Tibial nerve (tissue), 4 donors: ENCODE measurements around the gene NSD2. TPM values are rescaled to one million over a fixed set of nuclear protein-coding genes. Genes with fewer than 3 reads are reported as not detected.

Experiments used
- DNase-seq, 2 donors: peaks; one replicate each; pipeline ENCODE4 v3.0.0-alpha.2; 2019; ENCODE audit warnings: low spot score in 2 of 2
- H3K27ac ChIP-seq, 4 donors: fragments of 200-600 bp; sonication (generic) in 3 of 4; one replicate each; pipeline ENCODE4 v1.5.1; 2017 to 2019; ENCODE audit warnings: mild to moderate bottlenecking in 1 of 4
- H3K27me3 ChIP-seq, 2 donors: fragments of 200-600 bp; sonication (generic) in 1 of 2; one replicate each; pipeline versions ENCODE4 v1.5.1 to v1.6.0; 2017 to 2019
- H3K36me3 ChIP-seq, 3 donors: fragments of 200-600 bp; sonication (generic); one replicate each; pipeline ENCODE4 v1.5.1; 2018 to 2019
- H3K4me1 ChIP-seq, 4 donors: fragments of 200-600 bp; sonication (generic) in 3 of 4; one replicate each; pipeline ENCODE4 v1.5.1; 2017 to 2019
- H3K4me3 ChIP-seq, 4 donors: fragments of 200-600 bp; sonication (generic) in 3 of 4; one replicate each; pipeline ENCODE4 v1.5.1; 2017 to 2019; ENCODE audit warnings: mild to moderate bottlenecking in 1 of 4, moderate library complexity in 1 of 4
- H3K9me3 ChIP-seq, 4 donors: fragments of 200-600 bp; sonication (generic) in 3 of 4; one replicate each; pipeline ENCODE4 v1.5.1; 2017 to 2019
- EP300 ChIP-seq, 2 donors: sonication (generic); formaldehyde crosslinking; IDR thresholded peaks; one replicate each; pipeline ENCODE4 v1.6.1; 2017; ENCODE audit warnings: antibody characterized with exemption in 2 of 2, mild to moderate bottlenecking in 1 of 2
- POLR2A ChIP-seq, 2 donors: fragments of 450-650 bp; IDR thresholded peaks; one replicate each; pipeline ENCODE4 v1.6.1; 2017; ENCODE audit warnings: antibody characterized with exemption in 2 of 2, mild to moderate bottlenecking in 2 of 2, moderate library complexity in 2 of 2
- WGBS, 2 donors: methylation state at CpG; one replicate each; pipeline ENCODE4 v1.1.5; 2018; 5-methylcytosine and 5-hydroxymethylcytosine counted together
- total RNA-seq, 4 donors: library from RNA; depleted of rRNA; stranded (reverse); fragments of >200 nt; gene quantifications; one replicate each; pipeline ENCODE4 v1.1.0, GENCODE V29; 2016
- TF ChIP-seq, protein P1 (sequence below), 5 experiments: fragments of 200-600 bp in 3 of 5; fragments of 450-650 bp in 2 of 5; sonication (generic) in 3 of 5; IDR thresholded peaks; one replicate each; pipeline ENCODE4 v1.5.1; 2016 to 2019; ENCODE audit warnings: antibody characterized with exemption in 5 of 5, mild to moderate bottlenecking in 3 of 5, moderate library complexity in 2 of 5

The NSD2 gene
- total RNA-seq, 4 donors from 2014 or later, result 27.2 to 45.6 (median 32.2) TPM

GRCh38 chr4:1836650-1837049 lies 34.5 kb upstream of the NSD2 start:
- WGBS, 2 donors, result 91 to 96% methylated on average over 6 to 7 of the region's 7 CpGs
- Histone ChIP-seq H3K9me3 (no peaks in the 10 kb centered on the region), H3K27me3 (no peaks in the 10 kb centered on the region), H3K36me3 (peaks cover 3 to 96% (median 34%) of the 10 kb centered on the region in 3 donors), H3K27ac (no peak overlapping the region), H3K4me1 (peaks cover 0 to 7% (median 2%) of the 10 kb centered on the region in 4 donors), H3K4me3 (no peak overlapping the region)
- TF ChIP-seq EP300 (IDR thresholded peaks at IDR 0.05) (no peak), POLR2A (IDR thresholded peaks at IDR 0.05) (no peak)
- TF ChIP-seq, protein P1, sequence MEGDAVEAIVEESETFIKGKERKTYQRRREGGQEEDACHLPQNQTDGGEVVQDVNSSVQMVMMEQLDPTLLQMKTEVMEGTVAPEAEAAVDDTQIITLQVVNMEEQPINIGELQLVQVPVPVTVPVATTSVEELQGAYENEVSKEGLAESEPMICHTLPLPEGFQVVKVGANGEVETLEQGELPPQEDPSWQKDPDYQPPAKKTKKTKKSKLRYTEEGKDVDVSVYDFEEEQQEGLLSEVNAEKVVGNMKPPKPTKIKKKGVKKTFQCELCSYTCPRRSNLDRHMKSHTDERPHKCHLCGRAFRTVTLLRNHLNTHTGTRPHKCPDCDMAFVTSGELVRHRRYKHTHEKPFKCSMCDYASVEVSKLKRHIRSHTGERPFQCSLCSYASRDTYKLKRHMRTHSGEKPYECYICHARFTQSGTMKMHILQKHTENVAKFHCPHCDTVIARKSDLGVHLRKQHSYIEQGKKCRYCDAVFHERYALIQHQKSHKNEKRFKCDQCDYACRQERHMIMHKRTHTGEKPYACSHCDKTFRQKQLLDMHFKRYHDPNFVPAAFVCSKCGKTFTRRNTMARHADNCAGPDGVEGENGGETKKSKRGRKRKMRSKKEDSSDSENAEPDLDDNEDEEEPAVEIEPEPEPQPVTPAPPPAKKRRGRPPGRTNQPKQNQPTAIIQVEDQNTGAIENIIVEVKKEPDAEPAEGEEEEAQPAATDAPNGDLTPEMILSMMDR (IDR thresholded peaks at IDR 0.05), result no peak
- no peak for DNase-seq

- no peak overlapping the region for H3K4me3 ChIP-seq
- TF ChIP-seq, protein P1 (IDR thresholded peaks at IDR 0.05), result no peak
- TF ChIP-seq EP300 (IDR thresholded peaks at IDR 0.05), result no peak
- TF ChIP-seq POLR2A (IDR thresholded peaks at IDR 0.05), result no peak
- H3K27ac ChIP-seq, result no peak overlapping the region
- peaks cover 3 to 92% (median 31%) of the 10 kb centered on the region in 3 donors for H3K36me3 ChIP-seq
- DNase-seq, result no peak
- no peaks in the 10 kb centered on the region for H3K27me3 ChIP-seq
- no peaks in the 10 kb centered on the region for H3K9me3 ChIP-seq
- peaks cover 0 to 11% (median 4%) of the 10 kb centered on the region in 4 donors for H3K4me1 ChIP-seq
- 92% methylated on average over 10 of the region's 10 CpGs for WGBS, 2 donors
Observed at GRCh38 chr4:1837069-1837468, 34.1 kb upstream of the NSD2 start.

DNA sequence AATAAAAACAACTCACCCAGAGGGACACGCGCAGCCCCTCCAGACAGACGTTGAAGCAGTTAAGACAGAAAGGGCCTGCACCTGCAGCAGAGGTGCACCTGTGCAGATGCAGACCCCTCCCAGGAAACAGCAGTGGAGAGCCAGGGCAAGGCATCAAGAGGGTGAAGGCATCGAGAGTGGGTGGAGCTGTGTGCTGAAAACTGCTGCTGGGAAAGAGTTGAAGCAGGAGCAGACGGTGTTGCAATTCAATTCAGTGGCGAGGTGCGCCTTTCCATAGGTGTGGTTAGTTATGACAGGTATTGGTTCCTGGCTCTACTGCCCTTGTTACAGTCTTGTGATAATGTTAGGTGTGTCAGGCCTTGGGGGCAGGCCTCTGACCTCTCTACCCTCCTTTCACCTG lies 31.9 kb upstream of the NSD2 start:
- Histone ChIP-seq H3K4me3 (no peak overlapping the region), H3K9me3 (no peaks in the 10 kb centered on the region), H3K4me1 (peaks cover 0 to 33% (median 20%) of the 10 kb centered on the region in 4 donors), H3K27ac (no peak overlapping the region), H3K27me3 (no peaks in the 10 kb centered on the region), H3K36me3 (peaks cover 3 to 82% (median 15%) of the 10 kb centered on the region in 3 donors)
- no peak for DNase-seq
- TF ChIP-seq POLR2A (IDR thresholded peaks at IDR 0.05) (no peak), EP300 (IDR thresholded peaks at IDR 0.05) (no peak)
- TF ChIP-seq, protein P1 (IDR thresholded peaks at IDR 0.05), result no peak
- 85 to 92% methylated on average over 7 of the region's 7 CpGs for whole genome bisulfite sequencing, 2 donors

DNA sequence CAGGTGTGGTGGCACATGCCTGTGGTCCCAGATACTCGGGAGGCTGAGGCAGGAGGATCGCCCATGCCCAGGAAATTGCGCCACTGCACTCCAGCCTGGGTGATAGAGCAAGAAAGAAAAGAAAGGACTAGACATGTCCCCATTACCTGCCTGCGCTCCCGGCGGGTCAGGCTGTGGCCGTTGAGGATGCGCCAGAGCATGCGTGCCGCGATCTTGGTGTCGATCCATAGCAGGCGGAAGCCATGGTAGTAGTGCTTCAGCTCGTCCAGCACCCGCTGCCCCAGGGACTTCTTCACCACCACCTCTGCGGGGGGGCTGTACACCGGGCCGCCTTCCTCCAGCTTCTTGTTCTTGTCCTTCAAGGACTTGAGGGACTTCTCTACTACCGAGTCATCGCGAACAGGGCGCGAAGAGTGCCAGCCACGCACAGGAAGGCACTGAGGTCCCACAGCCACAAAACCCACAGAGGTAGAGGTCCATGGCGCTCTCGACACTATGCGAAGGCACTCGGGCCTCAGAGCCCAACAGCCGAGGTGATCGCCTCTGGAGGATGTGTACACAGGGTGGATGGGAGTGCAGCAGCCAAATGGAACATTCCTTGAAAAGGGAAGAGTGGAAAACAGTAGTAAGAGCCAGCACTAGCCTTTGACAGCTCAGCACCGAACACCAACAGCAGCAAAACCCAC lies 29.8 kb upstream of the NSD2 start:
- H3K4me3 ChIP-seq, result no peak overlapping the region
- TF ChIP-seq POLR2A (IDR thresholded peaks at IDR 0.05) (no peak), EP300 (IDR thresholded peaks at IDR 0.05) (peak in 1 of 2 donors; percentile 19)
- 89 to 93% methylated on average over 31 of the region's 31 CpGs for WGBS, 2 donors
- H3K27ac ChIP-seq, result peak overlapping the region in 2 of 4 donors; percentile 68 to 80
- no peak for DNase-seq
- H3K36me3 ChIP-seq, result peaks cover 3 to 82% (median 11%) of the 10 kb centered on the region in 3 donors
- H3K9me3 ChIP-seq, result no peaks in the 10 kb centered on the region
- H3K4me1 ChIP-seq, result peaks cover 0 to 35% (median 20%) of the 10 kb centered on the region in 4 donors
- no peaks in the 10 kb centered on the region for H3K27me3 ChIP-seq

GRCh38 chr4:1841887-1842210 lies 29.3 kb upstream of the NSD2 start:
- no peak for DNase-seq
- peaks cover 0 to 35% (median 20%) of the 10 kb centered on the region in 4 donors for H3K4me1 ChIP-seq
- no peaks in the 10 kb centered on the region for H3K9me3 ChIP-seq
- no peaks in the 10 kb centered on the region for H3K27me3 ChIP-seq
- H3K27ac ChIP-seq, result peak overlapping the region in 2 of 4 donors; percentile 68 to 80
- whole genome bisulfite sequencing, 2 donors, result 67 to 76% methylated on average over 9 of the region's 9 CpGs
- peaks cover 3 to 81% (median 7%) of the 10 kb centered on the region in 3 donors for H3K36me3 ChIP-seq
- TF ChIP-seq, protein P1 (IDR thresholded peaks at IDR 0.05), result no peak
- TF ChIP-seq POLR2A (IDR thresholded peaks at IDR 0.05), result no peak
- TF ChIP-seq EP300 (IDR thresholded peaks at IDR 0.05), result no peak
- H3K4me3 ChIP-seq, result no peak overlapping the region
